NCI-H2196 (cell line): Measurements from ENCODE around the gene SBK3.
"Not testable (repeated sequence)": the region's sequence is repeated elsewhere in the genome, so short reads cannot be mapped to it uniquely, and the experiment has no call there.

Experiments used
- DNase-seq: peaks from one replicate; lab custom pipeline; 2025; ENCODE audit not compliant: unreplicated experiment; lab: John Stamatoyannopoulos, UW

Gene SBK3

DNA sequence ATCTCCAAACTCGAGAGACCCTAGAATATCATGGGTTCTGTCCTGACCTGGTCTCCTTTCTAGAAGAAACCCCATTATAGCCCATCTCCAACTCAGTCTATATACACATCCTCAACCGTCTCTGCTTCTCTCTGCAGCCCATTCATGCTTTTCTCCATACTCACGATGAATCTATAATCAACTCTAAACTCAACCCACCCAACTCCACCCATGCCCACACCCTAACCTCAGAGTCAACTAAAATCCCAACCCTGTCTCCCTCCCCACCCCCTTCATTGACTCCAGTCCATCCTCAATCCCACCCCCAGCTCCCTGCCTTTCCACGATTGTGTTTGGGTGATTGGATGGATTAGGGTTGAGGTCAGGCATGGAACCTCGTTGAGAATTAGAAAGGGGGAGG, 1.8 kb downstream of the SBK3 start:
- no peak for DNase-seq

DNA sequence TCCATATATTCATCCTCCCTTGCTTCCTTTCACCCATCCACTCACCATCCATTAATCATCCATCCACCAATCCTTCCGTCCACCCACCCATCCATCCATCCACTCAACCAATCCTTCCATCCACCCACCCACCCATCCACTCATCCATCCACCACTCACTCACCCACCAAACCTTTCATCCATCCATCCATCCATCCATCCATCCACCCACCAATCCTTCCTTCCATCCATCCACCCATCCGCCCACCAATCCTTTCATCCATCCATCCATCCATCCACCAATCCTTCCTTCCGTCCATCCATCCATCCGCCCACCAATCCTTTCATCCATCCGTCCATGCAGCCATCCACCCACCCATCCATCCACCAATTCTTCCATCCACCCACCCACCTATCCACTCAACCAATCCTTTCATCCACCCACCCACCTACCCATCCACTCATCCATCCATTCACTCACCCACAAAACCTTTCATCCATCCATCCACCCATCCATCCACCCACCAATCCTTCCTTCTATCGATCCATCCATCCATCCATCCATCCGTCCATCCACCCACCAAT, 3.0 kb downstream of the SBK3 start:
- no peak for DNase-seq

- no peak for DNase-seq
These were observed 4.3 kb downstream of the SBK3 start for GRCh38 chr19:55541091-55541490.

GRCh38 chr19:55540619-55541018, 4.7 kb downstream of the SBK3 start:
- no peak for DNase-seq

DNA sequence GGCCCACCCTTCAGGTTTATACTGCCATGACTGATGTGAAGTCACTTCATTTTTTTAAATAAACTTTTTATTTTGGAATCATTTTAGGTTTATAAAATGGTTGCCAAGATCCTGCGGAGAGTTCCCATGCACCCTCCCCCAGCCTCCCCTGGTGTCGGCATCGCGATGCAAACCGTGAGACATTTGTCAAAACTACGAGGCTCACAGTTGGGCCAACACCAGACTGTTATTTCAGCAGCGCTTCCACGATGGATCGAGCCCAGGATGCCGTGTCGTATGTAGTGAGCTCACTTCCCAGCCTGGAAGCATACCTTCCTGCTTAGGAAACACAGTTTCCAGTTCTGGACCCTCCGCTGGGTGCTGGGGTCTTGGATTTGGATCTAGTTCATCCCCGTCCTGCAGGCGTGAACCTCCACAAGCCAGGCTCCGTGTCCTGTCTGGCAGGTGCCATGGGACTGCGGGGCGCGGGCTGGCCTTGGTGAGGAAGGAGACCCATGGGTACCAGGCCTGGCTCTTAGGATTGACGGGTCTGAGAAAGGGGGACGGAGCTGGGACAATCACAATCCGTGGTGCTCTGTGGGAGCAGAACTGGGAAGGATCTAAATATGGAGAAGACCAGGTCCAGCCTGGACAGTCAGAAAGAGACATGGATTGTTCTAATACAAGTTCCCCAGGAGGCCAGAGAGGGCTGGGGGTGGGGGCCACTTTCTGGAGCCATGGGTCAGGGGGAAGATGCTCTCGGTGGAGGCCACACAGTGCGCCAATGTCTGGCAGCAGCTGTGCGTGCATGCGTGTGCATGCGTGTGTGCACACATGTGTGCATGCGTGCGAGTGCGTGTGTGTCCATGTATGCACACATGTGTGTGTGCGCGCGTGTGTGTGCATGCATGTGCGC, 6.0 kb downstream of the SBK3 start:
- DNase-seq: no peak

GRCh38 chr19:55538132-55538531, 7.2 kb downstream of the SBK3 start:
- DNase-seq: no peak

- DNase-seq: no peak
These were observed 7.6 kb downstream of the SBK3 start for GRCh38 chr19:55537741-55538111.

DNA sequence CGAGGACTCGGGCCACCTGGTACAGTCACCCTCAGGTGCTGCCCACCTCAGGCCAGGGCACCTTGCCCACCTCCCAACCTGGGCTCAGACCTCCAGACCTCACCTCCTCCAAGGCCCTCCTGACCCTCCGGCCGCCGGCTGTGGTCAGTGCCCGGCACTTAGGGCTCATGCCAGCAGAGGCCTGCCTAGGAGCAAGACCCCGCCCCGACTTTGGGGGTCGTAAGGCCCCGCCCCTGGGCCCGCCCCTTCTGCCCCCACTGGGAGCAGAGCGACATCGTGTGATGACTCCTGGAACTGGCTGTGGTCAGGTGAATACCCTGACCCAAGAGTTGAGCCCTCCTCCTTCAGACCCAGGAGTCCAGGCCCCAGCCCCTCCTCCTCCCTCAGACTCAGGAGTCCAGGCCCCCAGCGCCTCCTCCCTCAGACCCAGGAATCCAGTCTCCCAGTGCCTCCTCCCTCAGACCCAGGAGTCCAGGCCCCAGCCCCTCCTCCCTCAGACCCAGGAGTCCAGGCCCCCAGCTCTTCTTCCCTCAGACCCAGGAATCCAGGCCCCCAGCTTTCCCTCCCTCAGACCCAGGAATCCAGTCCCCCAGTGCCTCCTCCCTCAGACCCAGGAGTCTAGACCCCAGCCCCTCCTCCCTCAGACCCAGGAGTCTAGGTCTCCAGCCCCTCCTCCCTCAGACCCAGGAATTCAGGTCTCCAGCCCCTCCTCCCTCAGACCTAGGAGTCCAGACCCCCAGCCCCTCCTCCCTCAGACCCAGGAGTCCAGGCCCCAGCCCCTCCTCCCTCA, 8.2 kb downstream of the SBK3 start, which contains the start of gene SBK2:
SBK2 (minus strand) TSS at position 183 of the 790 bp plus-strand sequence. CDS start 839 bp downstream, outside the sequence.
- DNase-seq: no peak

GRCh38 chr19:55536366-55536765, 9.0 kb downstream of the SBK3 start:
- no peak for DNase-seq

GRCh38 chr19:55535965-55536350, 9.4 kb downstream of the SBK3 start:
- DNase-seq: no peak

DNA sequence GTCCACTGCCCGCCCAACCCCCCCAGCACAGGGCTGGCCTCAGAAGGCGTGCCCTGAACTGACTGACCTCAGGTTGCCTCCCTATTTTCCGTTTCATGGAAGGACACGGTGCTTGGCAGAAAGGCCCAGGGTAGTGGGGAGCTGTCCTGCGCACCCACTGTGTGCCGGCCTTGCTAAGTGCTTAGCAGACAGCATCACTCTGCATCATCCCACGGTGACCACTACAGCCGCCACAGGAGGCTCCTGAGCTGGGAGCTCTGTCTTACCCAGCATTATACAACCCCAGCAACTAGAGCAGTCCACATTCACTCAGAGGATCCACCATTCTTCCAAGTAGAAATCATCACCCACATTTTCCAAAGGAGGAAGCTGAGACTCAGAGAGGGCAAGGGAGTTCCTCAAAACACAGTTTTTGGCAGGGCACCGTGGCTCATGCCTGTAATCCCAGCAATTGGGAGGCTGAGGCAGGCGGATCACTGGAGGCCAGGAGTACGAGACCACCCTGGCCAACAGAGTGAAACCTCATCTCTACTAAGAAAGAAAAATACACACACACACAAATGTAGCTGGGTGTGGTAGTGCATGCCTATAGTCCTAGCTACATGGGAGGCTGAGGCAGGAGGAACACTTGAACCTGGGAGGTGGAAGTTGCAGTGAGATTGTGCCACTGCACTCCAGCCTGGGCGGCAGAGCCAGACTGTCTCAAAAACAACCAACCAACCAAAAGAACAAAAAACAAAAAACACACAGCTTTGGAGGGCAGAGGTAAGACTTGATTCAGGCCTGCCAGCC, 10.0 kb downstream of the SBK3 start:
- no peak for DNase-seq

GRCh38 chr19:55534280-55534679, 11.1 kb downstream of the SBK3 start:
- DNase-seq: not testable (repeated sequence)

DNA sequence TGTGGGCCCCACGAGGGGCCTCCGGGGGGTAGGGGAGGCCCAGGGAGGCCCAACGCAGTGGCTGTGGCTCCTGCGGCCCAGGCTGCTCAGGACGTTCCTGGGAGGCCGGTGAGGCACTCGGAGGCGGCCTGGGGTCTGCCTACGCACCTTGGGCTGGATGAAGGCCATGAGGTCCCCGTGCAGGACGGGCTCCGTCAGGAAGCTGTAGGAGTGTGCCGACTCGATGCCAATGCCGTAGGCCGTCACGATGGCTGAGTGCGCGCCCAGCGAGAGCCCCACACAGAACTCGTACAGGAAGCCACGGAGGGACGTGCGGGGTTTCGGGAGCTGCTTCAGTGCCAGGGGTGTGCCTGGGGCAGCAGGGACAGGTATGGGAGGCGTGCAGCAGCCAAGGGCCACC, 14.3 kb downstream of the SBK3 start:
- DNase-seq: no peak

- DNase-seq: no peak
These were observed 15.6 kb downstream of the SBK3 start for GRCh38 chr19:55529636-55530234.

GRCh38 chr19:55528030-55528803, 17.1 kb downstream of the SBK3 start:
- peak; percentile 60 for DNase-seq

DNA sequence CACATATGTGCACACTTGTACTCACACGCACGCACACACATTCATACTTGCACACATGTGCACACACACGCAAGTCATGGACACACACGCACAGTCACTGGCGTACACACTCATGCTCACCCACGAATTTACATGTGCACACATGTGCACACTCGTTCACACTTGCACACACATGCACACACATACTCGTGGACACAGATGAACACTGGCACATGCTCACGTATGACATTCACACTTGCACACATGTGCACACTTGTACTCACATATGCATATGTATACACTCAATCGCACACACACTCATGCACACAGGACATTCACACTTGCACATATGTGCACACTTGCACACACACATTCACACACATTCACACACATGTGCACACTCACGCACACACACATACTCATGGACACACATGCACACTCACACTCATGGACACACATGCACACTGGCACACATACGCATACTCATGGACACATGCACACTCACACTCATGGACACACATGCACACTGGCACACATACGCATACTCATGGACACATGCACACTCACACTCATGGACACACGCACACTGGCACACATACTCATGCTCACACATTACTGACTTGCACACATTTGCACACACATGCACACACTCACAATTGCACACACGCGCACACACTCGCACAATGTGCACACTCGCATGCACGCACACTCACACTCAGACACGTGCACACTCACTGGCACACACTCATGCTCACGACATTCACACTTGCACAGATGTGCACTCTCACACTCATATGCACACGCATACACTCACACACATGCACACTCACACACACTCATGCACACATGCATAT, 17.9 kb downstream of the SBK3 start:
- no peak for DNase-seq

DNA sequence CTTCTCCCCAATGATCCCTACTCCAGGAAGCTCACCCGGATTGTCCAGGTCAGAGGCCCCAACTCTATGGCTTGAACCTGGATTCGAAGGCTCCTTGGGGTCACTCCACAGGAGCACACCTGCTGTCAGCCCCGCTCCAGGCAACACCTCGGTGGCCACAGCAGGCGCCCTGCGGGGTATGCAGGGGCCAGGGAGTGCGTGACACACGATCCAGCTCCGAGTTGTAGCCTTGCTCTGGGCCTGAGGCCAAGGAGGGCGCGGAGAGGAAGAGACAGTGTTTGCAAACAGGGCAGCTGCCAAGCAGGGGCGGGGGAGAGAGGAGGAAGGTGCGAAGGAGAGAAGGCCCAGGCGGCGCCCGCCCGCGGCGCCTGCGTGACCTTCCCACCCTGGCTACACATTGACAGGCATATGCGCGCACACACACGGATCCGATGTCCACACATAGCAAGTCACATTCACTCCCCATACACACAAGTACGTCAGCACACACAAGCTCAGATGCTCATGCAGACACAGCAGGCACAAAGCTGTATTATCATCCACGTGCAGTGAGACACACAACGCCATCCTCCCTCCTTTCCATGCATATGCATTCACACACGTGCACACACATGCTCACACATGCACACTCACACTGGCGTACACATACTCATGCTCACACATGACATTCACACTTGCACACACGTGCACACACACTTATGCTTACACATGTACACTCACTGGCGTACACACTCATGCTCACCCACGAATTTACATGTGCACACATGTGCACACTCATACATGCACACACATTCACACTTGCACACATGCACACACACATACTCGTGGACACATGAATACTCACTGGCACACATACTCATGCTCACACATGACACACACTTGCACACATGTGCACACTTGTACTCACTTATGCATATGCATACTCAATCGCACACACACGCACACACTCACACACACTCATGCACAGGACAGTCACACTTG, 18.8 kb downstream of the SBK3 start:
- DNase-seq: peak; percentile 96
